Glutamatergic neuron (in vitro differentiated cells): ENCODE data around the gene SPRR1A. TPM values are rescaled to one million over a fixed set of nuclear protein-coding genes. Genes with fewer than 3 reads are reported as not detected.

Experiments
- DNase-seq: peaks from one replicate; pipeline ENCODE4 v3.0.0; 2022
- H3K27ac Mint-ChIP-seq: one replicate; pipeline ENCODE4 v1.8.0; 2020; ENCODE audit warnings: mild to moderate bottlenecking, mixed read lengths, inconsistent platforms; ENCODE audit not compliant: unreplicated experiment
- H3K27me3 Mint-ChIP-seq: one replicate; pipeline ENCODE4 v1.8.0; 2020; ENCODE audit warnings: mild to moderate bottlenecking, moderate library complexity, mixed read lengths, inconsistent platforms; ENCODE audit not compliant: unreplicated experiment
- H3K36me3 Mint-ChIP-seq: one replicate; pipeline ENCODE4 v1.8.0; 2020; ENCODE audit warnings: mild to moderate bottlenecking, mixed read lengths, inconsistent platforms; ENCODE audit not compliant: unreplicated experiment
- H3K4me1 Mint-ChIP-seq: one replicate; pipeline ENCODE4 v1.8.0; 2020; ENCODE audit warnings: mild to moderate bottlenecking, low read depth, mixed read lengths, inconsistent platforms; ENCODE audit not compliant: unreplicated experiment
- H3K4me3 Mint-ChIP-seq: one replicate; pipeline ENCODE4 v1.8.0; 2020; ENCODE audit warnings: mild to moderate bottlenecking, mixed read lengths, inconsistent platforms; ENCODE audit not compliant: unreplicated experiment
- H3K9me3 Mint-ChIP-seq: one replicate; pipeline ENCODE4 v1.8.0; 2020; ENCODE audit warnings: mild to moderate bottlenecking, moderate library complexity, mixed read lengths, inconsistent platforms; ENCODE audit not compliant: unreplicated experiment
- total RNA-seq: library from RNA; stranded (reverse); fragmentation: NEBNext Ultra II Directional; extraction: Animal tissue kit (Norgen Biotek cat#: 25700); gene quantifications from one replicate; pipeline ENCODE4 v1.2.1, GENCODE V29; 2021; ENCODE audit not compliant: unreplicated experiment
- TF ChIP-seq, protein P1 (sequence below): fragments of 200-600 bp; sonication (generic); IDR thresholded peaks from one replicate; pipeline ENCODE4 v1.5.0; 2021; ENCODE audit not compliant: partially characterized antibody, unreplicated experiment

SPRR1A gene
- total RNA-seq, 1 donor from 2014 or later, result not detected

DNA sequence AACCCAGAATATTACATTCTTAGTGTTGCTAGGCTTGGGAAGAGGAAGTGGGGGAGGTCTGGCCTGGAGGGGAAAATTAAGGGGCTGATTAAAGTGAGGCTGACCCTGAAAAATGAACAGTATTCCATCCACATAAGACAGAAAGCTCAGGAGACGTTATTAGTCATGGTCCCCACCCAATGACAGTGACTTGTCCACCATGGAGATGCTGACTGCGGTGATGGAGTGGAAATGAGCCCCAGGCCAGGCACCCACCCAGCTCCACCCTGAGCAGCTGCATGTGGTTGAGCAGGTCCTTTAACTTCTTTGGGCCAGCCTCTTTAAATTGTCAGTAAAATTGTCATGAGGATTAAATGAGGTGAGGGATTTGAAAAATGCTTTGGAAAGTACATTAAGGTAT lies 14.8 kb upstream of the SPRR1A start:
- Mint-ChIP-seq H3K27ac (no peak overlapping the region), H3K9me3 (no peaks in the 10 kb centered on the region), H3K27me3 (peaks cover 1% of the 10 kb centered on the region), H3K4me3 (no peak overlapping the region), H3K36me3 (no peaks in the 10 kb centered on the region), H3K4me1 (no peaks in the 10 kb centered on the region)
- TF ChIP-seq, protein P1, sequence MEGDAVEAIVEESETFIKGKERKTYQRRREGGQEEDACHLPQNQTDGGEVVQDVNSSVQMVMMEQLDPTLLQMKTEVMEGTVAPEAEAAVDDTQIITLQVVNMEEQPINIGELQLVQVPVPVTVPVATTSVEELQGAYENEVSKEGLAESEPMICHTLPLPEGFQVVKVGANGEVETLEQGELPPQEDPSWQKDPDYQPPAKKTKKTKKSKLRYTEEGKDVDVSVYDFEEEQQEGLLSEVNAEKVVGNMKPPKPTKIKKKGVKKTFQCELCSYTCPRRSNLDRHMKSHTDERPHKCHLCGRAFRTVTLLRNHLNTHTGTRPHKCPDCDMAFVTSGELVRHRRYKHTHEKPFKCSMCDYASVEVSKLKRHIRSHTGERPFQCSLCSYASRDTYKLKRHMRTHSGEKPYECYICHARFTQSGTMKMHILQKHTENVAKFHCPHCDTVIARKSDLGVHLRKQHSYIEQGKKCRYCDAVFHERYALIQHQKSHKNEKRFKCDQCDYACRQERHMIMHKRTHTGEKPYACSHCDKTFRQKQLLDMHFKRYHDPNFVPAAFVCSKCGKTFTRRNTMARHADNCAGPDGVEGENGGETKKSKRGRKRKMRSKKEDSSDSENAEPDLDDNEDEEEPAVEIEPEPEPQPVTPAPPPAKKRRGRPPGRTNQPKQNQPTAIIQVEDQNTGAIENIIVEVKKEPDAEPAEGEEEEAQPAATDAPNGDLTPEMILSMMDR, result no peak
- DNase-seq, result no peak

DNA sequence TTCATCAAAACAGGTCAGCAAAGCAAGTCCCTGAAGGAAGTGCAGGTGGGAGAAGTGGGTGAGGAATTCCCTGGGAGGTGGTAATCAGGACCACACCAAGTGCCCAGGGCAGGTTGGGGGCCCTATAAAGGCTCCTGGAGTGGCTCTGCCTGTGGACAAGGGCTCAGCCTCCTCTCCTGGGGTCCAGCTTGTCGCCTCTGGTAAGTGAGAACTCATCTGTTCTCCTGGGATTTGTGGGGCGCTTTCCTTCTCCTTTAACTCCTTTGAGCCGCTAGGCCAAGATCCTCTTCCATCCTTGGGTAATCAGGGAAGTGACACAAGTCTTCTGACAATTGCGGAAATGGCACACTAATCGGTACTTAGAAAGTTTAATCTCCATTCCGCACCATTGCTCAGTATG lies 13.4 kb upstream of the SPRR1A start, which contains the start of gene SPRR4:
Gene SPRR4, plus strand, starts transcription at position 154 of the 400 bp plus-strand sequence. CDS start 1,243 bp downstream, outside the sequence.
- no peak for DNase-seq
- no peaks in the 10 kb centered on the region for H3K9me3 Mint-ChIP-seq
- H3K36me3 Mint-ChIP-seq, result no peaks in the 10 kb centered on the region
- no peaks in the 10 kb centered on the region for H3K27me3 Mint-ChIP-seq
- H3K27ac Mint-ChIP-seq, result no peak within 1 kb of the TSS
- TF ChIP-seq, protein P1, result no peak
- no peak within 1 kb of the TSS for H3K4me3 Mint-ChIP-seq
- H3K4me1 Mint-ChIP-seq, result no peaks in the 10 kb centered on the region

DNA sequence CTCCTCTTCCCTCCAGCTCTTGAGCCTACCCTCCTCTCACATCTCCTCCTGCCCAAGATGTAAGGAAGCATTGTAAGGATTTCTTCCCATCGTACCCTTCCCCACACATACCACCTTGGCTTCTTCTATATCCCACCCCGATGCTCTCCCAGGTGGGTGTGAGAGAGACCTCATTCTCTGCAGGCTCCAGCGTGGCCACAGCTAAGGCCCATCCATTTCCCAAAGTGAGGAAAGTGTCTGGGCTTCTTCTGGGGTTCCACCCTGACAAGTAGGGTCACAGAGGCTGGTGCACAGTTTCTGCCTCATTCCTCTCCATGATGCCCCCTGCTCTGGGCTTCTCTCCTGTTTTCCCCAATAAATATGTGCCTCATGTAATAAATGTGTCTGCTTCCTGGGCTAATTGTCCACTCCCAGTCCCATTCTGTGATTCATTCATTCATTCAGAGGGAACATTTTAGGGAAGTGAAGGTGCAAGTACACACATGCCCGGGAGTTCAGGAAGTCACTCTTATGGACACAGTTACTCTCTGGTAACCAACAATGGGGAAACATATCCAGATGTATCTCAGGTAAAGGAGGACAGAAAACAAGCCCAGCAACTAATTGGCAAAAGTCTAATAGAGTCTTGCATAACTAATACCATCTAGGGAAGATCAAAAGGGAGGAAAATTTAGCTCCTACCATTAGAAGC lies 11.5 kb upstream of the SPRR1A start:
- Mint-ChIP-seq H3K27ac (no peak overlapping the region), H3K9me3 (peaks cover 2% of the 10 kb centered on the region), H3K36me3 (no peaks in the 10 kb centered on the region), H3K27me3 (no peaks in the 10 kb centered on the region), H3K4me3 (no peak overlapping the region), H3K4me1 (no peaks in the 10 kb centered on the region)
- TF ChIP-seq, protein P1, result no peak
- DNase-seq, result no peak

DNA sequence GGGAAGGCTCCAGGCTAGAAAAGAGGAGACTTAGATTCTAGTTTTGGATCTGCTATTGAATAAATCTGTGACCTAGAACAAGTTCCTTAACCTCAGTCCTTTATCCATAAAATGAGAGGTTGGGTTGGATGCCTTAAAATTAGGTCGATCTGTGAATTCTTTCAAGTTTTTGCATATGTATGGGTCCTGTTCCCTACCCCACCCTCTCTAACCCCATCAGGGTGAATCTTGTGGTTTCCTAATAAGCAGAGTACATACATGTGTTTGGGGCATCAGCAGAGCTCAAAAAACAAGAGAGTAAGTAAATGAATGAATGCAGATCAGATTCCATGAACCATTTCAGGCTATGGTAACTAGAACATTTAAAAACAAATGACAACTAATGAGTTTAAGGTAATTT lies 7.2 kb upstream of the SPRR1A start:
- Mint-ChIP-seq H3K36me3 (no peaks in the 10 kb centered on the region), H3K4me1 (no peaks in the 10 kb centered on the region), H3K27ac (no peak overlapping the region), H3K9me3 (peaks cover 2% of the 10 kb centered on the region), H3K27me3 (no peaks in the 10 kb centered on the region), H3K4me3 (no peak overlapping the region)
- no peak for DNase-seq
- TF ChIP-seq, protein P1, result no peak

DNA sequence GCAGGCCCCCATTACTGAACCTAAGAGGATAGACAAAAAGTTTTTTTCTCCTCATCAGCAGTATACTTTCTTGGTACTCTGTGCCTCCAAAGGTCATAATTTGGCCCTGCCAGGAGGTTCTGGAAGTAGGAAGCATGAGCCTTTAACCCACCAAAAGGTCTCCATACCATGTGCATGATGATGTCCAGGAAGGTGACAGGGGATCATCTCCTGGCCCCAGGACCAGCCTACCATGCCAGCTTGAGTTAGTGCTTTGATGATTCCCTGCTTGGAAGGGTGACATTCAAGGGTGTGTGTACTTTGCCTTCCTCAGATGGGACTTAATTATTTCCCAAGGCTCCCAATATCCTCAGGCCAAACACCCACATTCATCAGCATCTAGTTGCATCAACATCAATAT lies 6.3 kb upstream of the SPRR1A start:
- no peak for DNase-seq
- no peak overlapping the region for H3K27ac Mint-ChIP-seq
- no peaks in the 10 kb centered on the region for H3K4me1 Mint-ChIP-seq
- no peaks in the 10 kb centered on the region for H3K27me3 Mint-ChIP-seq
- TF ChIP-seq, protein P1, result no peak
- peaks cover 2% of the 10 kb centered on the region for H3K9me3 Mint-ChIP-seq
- H3K36me3 Mint-ChIP-seq, result no peaks in the 10 kb centered on the region
- H3K4me3 Mint-ChIP-seq, result no peak overlapping the region
